CD4-positive, alpha-beta T cell treated with Interferon gamma for 1 hour (primary cell): Measurements from ENCODE around the gene CD300LB.
"Not testable (repeated sequence)": the region's sequence is repeated elsewhere in the genome, so short reads cannot be mapped to it uniquely, and the experiment has no call there.

Source experiments
- DNase-seq: peaks from one replicate; pipeline ENCODE4 v3.0.0-alpha.2; 2020

Gene CD300LB

GRCh38 chr17:74524653-74525464, 6.4 kb downstream of the CD300LB start:
- no peak for DNase-seq

- DNase-seq: no peak
Measured at GRCh38 chr17:74523308-74523707, 8.0 kb downstream of the CD300LB start.

- DNase-seq: no peak
Measured at GRCh38 chr17:74522381-74523105, 8.7 kb downstream of the CD300LB start.

- peak; percentile 40 for DNase-seq
Measured at GRCh38 chr17:74521701-74522201, 9.5 kb downstream of the CD300LB start.

GRCh38 chr17:74520790-74521480, 10.3 kb downstream of the CD300LB start:
- peak; percentile 44 for DNase-seq

- DNase-seq: peak; percentile 47
Measured at GRCh38 chr17:74520016-74520434, 11.2 kb downstream of the CD300LB start.

- DNase-seq: not testable (repeated sequence)
Measured at GRCh38 chr17:74518413-74518981, 12.8 kb downstream of the CD300LB start.

- no peak for DNase-seq
Measured at GRCh38 chr17:74516561-74517328, 14.5 kb downstream of the CD300LB start.

GRCh38 chr17:74515941-74516340, 15.3 kb downstream of the CD300LB start:
- no peak for DNase-seq

GRCh38 chr17:74514632-74515334, 16.5 kb downstream of the CD300LB start:
- no peak for DNase-seq

- peak; percentile 49 for DNase-seq
Measured at GRCh38 chr17:74513987-74514631, 17.2 kb downstream of the CD300LB start.

- peak; percentile 71 for DNase-seq
Measured at GRCh38 chr17:74512624-74513091, 18.6 kb downstream of the CD300LB start.

GRCh38 chr17:74512036-74512435, 19.2 kb downstream of the CD300LB start:
- DNase-seq: no peak

- DNase-seq: no peak
Measured at GRCh38 chr17:74508156-74508555, 23.1 kb downstream of the CD300LB start.

GRCh38 chr17:74503949-74504348, 27.3 kb downstream of the CD300LB start:
- DNase-seq: not testable (repeated sequence)

GRCh38 chr17:74502861-74503260, 28.4 kb downstream of the CD300LB start:
- no peak for DNase-seq

GRCh38 chr17:74499992-74500391, 31.3 kb downstream of the CD300LB start:
- DNase-seq: no peak

GRCh38 chr17:74497471-74497870, 33.8 kb downstream of the CD300LB start:
- DNase-seq: no peak

- peak; percentile 66 for DNase-seq
Measured at GRCh38 chr17:74493331-74493833, 37.9 kb downstream of the CD300LB start.

GRCh38 chr17:74491626-74492025, 39.6 kb downstream of the CD300LB start:
- DNase-seq: no peak

GRCh38 chr17:74490716-74491115, 40.6 kb downstream of the CD300LB start:
- DNase-seq: no peak
